Fibroblast of mammary gland (primary cell): Measurements from ENCODE around the gene CLDN9.

Experiments
- DNase-seq: peaks from one replicate; pipeline ENCODE4 v3.0.0-alpha.2; 2010; ENCODE audit warnings: low read depth
- H3K4me3 ChIP-seq: 2 replicates; pipeline ENCODE4 v1.5.1; 2011; ENCODE audit warnings: low read depth, mild to moderate bottlenecking, low read length, moderate library complexity; ENCODE audit not compliant: control insufficient read depth
- TF ChIP-seq, protein P1 (sequence below): conservative IDR thresholded peaks from 2 replicates; pipeline ENCODE4 v1.5.1; 2011; ENCODE audit warnings: low read depth, low read length, inconsistent platforms; ENCODE audit not compliant: control insufficient read depth, insufficient read depth

CLDN9 gene

DNA sequence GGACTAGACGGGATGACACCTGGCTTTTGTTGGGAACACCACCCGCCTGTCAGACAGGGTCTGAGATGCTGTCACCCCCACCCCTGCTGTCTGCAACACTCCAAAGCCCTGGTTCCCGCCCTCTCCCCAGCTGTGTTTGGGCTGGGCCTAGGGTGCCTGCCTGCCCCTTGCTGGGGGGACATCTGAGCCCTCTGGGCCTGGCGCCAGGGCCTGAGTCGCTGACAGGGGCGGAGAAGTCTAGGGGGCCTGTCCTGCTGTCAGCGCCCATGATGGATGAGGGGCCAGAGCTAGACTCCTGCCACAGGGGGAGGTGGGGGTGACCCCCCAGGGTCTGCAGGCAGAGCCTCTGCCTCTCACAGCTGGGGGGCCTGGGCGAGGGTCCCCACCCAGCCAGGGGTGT lies 24.9 kb upstream of the CLDN9 start:
- TF ChIP-seq, protein P1, sequence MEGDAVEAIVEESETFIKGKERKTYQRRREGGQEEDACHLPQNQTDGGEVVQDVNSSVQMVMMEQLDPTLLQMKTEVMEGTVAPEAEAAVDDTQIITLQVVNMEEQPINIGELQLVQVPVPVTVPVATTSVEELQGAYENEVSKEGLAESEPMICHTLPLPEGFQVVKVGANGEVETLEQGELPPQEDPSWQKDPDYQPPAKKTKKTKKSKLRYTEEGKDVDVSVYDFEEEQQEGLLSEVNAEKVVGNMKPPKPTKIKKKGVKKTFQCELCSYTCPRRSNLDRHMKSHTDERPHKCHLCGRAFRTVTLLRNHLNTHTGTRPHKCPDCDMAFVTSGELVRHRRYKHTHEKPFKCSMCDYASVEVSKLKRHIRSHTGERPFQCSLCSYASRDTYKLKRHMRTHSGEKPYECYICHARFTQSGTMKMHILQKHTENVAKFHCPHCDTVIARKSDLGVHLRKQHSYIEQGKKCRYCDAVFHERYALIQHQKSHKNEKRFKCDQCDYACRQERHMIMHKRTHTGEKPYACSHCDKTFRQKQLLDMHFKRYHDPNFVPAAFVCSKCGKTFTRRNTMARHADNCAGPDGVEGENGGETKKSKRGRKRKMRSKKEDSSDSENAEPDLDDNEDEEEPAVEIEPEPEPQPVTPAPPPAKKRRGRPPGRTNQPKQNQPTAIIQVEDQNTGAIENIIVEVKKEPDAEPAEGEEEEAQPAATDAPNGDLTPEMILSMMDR: no peak
- DNase-seq: no peak
- H3K4me3 ChIP-seq: no peak overlapping the region

DNA sequence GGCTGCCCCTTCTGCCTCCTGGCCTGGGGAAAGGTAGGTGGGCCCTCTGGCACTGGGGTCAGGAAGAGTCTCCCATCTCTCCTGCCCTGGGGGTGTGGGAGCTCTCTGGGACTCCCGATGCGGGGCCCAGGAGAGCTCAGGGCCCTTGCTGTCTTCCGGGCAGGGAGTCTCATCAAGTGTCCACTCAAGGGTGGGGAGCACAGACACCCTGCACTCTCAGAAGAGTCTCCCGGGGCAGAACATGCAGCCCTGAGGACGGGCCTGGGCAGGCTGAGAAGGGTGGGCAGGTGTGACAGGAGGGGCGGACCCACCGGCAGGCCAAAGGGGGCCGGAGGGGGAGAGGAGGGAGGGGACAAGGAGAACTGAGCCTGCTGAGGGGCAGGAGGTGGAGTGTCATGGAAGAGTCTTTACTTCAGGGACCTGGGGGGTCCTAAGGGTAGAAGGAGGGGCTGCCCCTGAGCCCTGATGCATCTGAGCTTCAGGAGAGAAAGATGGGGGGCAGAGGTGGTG lies 24.1 kb upstream of the CLDN9 start:
- TF ChIP-seq, protein P1: no peak

DNA sequence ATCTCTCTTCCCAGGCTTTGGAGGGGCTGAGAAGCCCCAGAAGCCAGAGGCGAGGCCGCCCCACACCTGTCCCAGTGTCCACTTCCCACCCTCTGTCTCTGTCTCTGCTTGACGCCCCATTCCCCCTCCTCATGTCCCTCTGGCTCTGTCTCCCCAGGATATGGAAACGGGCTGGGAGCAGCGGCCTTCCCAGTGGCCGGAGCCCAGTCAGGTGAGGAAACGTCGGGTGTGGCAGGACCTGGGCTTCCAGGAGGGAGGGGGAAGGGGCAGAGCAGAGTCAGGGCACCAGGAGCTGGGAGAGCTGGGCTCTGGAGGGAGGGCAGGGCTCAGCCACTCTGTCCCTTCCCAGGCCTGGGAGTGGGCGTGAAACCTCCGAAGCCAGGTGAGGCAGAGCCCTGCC lies 21.8 kb upstream of the CLDN9 start:
- TF ChIP-seq, protein P1: no peak
- H3K4me3 ChIP-seq: no peak overlapping the region
- DNase-seq: no peak

More for the DNA sequence above, 24.1 kb upstream of the CLDN9 start:
- no peak for DNase-seq
- no peak overlapping the region for H3K4me3 ChIP-seq

DNA sequence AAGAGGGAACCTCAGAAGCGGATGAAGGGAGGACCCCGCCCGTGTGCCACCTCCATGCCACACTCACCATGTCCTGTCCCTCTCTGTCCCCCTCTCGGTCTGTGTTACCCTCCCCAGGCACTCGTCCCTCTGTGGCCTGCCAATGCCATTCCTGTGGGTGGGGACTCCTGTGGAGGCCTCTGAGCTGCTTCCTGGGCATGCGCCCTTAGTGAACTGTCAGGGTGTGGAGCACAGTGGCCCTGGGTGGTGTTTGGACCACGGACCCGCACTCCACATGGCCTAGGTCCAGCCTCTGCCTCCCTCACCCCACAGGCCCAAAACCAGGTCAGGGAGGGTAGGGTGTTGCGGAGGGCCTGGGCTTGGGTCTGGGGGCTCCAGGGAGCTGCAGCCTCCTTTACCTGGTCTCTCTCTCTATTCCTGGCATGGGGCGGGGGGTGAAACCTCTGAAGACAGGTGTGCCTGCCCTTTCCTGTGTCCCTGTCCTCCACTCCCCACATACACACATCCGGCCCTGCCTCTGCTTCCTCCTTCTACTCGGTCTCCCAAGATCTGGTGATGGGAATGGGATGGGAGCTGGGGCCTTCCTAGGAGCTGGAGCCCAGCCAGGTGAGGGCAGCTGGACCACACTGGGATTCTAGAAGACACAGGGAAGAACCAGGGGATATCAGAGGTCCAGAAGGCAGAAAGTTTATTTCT lies 21.0 kb upstream of the CLDN9 start:
- no peak overlapping the region for H3K4me3 ChIP-seq
- DNase-seq: no peak
- TF ChIP-seq, protein P1: no peak

DNA sequence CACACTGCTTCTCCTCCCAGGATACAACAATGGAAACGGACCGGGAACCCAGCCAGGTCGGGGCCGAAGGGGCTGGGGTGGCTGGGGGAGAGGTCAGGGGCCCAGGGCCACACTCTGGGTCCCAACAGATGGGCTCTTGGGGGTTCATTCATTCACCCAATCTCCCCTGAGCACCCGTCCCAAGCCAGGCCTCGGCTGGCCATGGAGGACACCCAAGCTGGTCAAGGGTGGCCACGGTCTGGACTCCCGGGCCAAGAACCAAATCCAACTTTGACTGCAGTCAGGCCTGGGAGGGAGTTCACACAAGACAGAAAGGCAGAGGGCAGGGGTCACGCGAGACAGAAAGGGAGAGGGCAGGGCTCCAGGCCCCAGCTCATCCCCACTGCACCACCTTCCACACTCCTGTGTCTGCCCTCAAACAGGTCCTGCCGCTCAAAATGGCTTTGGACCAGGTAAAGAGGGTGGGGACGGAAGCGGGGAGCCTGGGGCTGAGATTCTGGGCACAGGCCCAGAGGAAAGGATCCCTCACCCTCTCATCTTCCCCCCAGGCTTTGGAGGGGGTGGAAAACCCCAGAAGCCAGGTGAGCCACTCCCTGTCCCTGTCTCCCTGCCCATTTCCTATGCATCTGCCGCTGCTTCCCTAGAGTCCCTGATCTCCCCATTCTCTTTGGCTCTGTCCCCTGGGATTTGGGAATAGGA lies 20.2 kb upstream of the CLDN9 start:
- DNase-seq: no peak
- H3K4me3 ChIP-seq: no peak overlapping the region
- TF ChIP-seq, protein P1: no peak

DNA sequence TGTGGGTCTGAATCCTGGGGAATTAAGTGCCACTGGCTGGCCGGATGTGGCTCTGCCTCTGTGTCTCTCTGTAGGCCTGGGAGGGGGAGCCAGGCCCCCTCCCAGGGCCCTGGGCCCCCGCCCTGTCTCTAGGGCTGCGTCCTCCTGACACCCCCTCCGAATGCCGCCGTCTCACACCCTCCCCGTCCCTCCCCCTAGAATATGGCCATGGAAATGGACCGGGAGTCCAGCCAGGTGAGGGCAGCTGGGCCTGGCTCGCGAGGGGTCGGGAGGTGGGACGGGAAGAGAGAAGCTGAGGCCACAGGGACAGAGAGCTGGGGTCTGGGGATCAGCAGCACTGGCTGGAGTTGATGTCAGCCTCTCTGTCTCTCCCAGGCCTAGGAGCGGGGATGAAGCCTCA lies 16.4 kb upstream of the CLDN9 start:
- DNase-seq: no peak
- H3K4me3 ChIP-seq: no peak overlapping the region
- TF ChIP-seq, protein P1: no peak
